Neural cell (in vitro differentiated cells): Measurements from ENCODE around the gene STPG4. TPM values are rescaled to one million over a fixed set of nuclear protein-coding genes. Genes with fewer than 3 reads are reported as not detected.

ENCODE experiments used
- H2AFZ ChIP-seq: fragments of 200-600, 300-800 bp; sonication (generic), shearing (Covaris generic); 2 replicates; pipeline ENCODE4 v1.6.0; 2014; ENCODE audit warnings: low read depth, mild to moderate bottlenecking, antibody characterized with exemption, low read length, moderate library complexity
- H3F3A ChIP-seq: fragments of 200-600 bp; shearing (Covaris generic); 2 replicates; pipeline ENCODE4 v1.6.1; 2016; ENCODE audit warnings: mild to moderate bottlenecking, moderate library complexity, mixed read lengths, antibody characterized with exemption, low read length; ENCODE audit not compliant: insufficient read depth, poor library complexity, severe bottlenecking
- H3K27ac ChIP-seq: fragments of 200-600, 300-800 bp; sonication (generic), shearing (Covaris generic); 2 replicates; pipeline ENCODE4 v1.5.1; 2014; ENCODE audit warnings: mild to moderate bottlenecking, low read length, moderate library complexity
- H3K27me3 ChIP-seq: fragments of 300-800, 200-600 bp; sonication (generic), shearing (Covaris generic); 2 replicates; pipeline ENCODE4 v1.6.0; 2014; ENCODE audit warnings: mild to moderate bottlenecking, low read depth, low read length, moderate library complexity; ENCODE audit not compliant: insufficient read depth
- H3K36me3 ChIP-seq: fragments of 300-800, 200-600 bp; sonication (generic), shearing (Covaris generic); 2 replicates; pipeline ENCODE4 v1.5.1; 2014; ENCODE audit warnings: mild to moderate bottlenecking, antibody characterized with exemption, low read length, moderate library complexity; ENCODE audit not compliant: insufficient read depth
- H3K4me2 ChIP-seq: fragments of 300-800, 200-600 bp; sonication (generic), shearing (Covaris generic); 2 replicates; pipeline ENCODE4 v1.6.0; 2014; ENCODE audit warnings: mild to moderate bottlenecking, low read length
- H3K4me3 ChIP-seq: fragments of 300-800, 200-600 bp; sonication (generic), shearing (Covaris generic); 2 replicates; pipeline ENCODE4 v1.5.1; 2014; ENCODE audit warnings: mild to moderate bottlenecking, low read length, moderate library complexity
- H3K79me2 ChIP-seq: fragments of 200-600 bp; shearing (Covaris generic); replicated peaks from 2 replicates; pipeline ENCODE4 v1.6.0; 2014; ENCODE audit warnings: mild to moderate bottlenecking, low read length, moderate library complexity; ENCODE audit not compliant: insufficient read depth
- H3K9ac ChIP-seq: fragments of 300-800, 200-600 bp; sonication (generic), shearing (Covaris generic); 2 replicates; pipeline ENCODE4 v1.6.1; 2016; ENCODE audit warnings: mild to moderate bottlenecking, low read length, mixed read lengths
- H3K9me2 ChIP-seq: fragments of 200-600 bp; shearing (Covaris generic); 2 replicates; pipeline ENCODE4 v1.6.1; 2016; ENCODE audit warnings: mild to moderate bottlenecking, low read length, mixed read lengths; ENCODE audit not compliant: insufficient read depth
- H3K9me3 ChIP-seq: fragments of 200-600, 300-800 bp; sonication (generic), shearing (Covaris generic); 2 replicates; pipeline ENCODE4 v1.6.1; 2016; ENCODE audit warnings: mild to moderate bottlenecking, mixed run types, low read length, moderate library complexity, mixed read lengths
- H4K20me1 ChIP-seq: fragments of 200-600 bp; shearing (Covaris generic); 2 replicates; pipeline ENCODE4 v1.6.1; 2016; ENCODE audit warnings: mild to moderate bottlenecking, mixed run types; ENCODE audit not compliant: insufficient read depth
- CTCF ChIP-seq: fragments of 450-650 bp; IDR thresholded peaks from 2 replicates; pipeline ENCODE4 v1.5.1; 2014; ENCODE audit warnings: antibody characterized with exemption, mild to moderate bottlenecking, moderate library complexity; ENCODE audit not compliant: poor library complexity, severe bottlenecking
- EP300 ChIP-seq: fragments of 450-650 bp; conservative IDR thresholded peaks from 2 replicates; pipeline ENCODE4 v1.6.1; 2014; ENCODE audit warnings: antibody characterized with exemption, mild to moderate bottlenecking, moderate library complexity; ENCODE audit not compliant: poor library complexity, severe bottlenecking
- EZH2 ChIP-seq: fragments of 200-600, 300-800 bp; shearing (Covaris generic), sonication (generic); IDR thresholded peaks from 2 replicates; pipeline ENCODE4 v1.6.1; 2014; ENCODE audit warnings: antibody characterized with exemption, low read length, borderline replicate concordance, mild to moderate bottlenecking; ENCODE audit not compliant: insufficient read depth, poor library complexity, severe bottlenecking
- MXI1 ChIP-seq: fragments of 450-650 bp; conservative IDR thresholded peaks from 2 replicates; pipeline ENCODE4 v1.6.1; 2014; ENCODE audit warnings: antibody characterized with exemption, mild to moderate bottlenecking; ENCODE audit not compliant: poor library complexity, severe bottlenecking
- POLR2AphosphoS5 ChIP-seq: IDR thresholded peaks from 2 replicates; pipeline ENCODE4 v1.6.1; 2012
- RAD21 ChIP-seq: fragments of 450-650 bp; conservative IDR thresholded peaks from 2 replicates; pipeline ENCODE4 v1.6.1; 2014; ENCODE audit warnings: antibody characterized with exemption, mild to moderate bottlenecking, moderate library complexity
- REST ChIP-seq: IDR thresholded peaks from 2 replicates; pipeline ENCODE4 v1.6.1; 2012; ENCODE audit warnings: borderline replicate concordance
- SMC3 ChIP-seq: fragments of 450-650 bp; conservative IDR thresholded peaks from 2 replicates; pipeline ENCODE4 v1.6.1; 2014; ENCODE audit warnings: antibody characterized with exemption, mild to moderate bottlenecking, moderate library complexity; ENCODE audit not compliant: poor library complexity
- TAF1 ChIP-seq: IDR thresholded peaks from 2 replicates; pipeline ENCODE4 v1.6.1; 2012; ENCODE audit warnings: low read depth
- polyA plus RNA-seq: library from polyadenylated mRNA; depleted of rRNA; stranded (reverse); fragments of >200 nt; gene quantifications from 2 replicates; pipeline ENCODE4 v1.2.3, GENCODE V29; 2014

The STPG4 gene
- polyA plus RNA-seq, 1 donor from 2014 or later = not detected

DNA sequence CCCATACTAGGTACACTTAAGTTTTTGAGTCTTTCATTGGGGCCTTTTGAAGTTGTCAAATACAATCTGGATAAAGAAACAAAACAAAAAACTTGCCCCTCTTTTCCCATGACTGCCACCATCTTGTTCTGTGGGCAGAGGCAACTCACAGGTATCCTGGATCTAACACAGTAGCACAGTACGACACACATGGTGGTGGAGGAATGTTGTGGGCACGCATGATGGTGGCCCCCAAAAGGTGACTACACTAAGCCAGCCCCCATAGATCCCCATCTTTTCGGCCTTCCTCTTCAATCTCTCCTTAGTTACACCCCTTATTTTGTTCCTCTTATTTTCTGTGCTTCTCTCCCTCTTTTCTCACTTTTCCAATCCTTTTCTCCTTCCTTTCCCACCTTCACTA is 4.5 kb upstream of the STPG4 start:
- H3K4me3 ChIP-seq = no peak overlapping the region
- H3K36me3 ChIP-seq = no peaks in the 10 kb centered on the region
- H3K79me2 ChIP-seq = peaks cover 28% of the 10 kb centered on the region
- H3K9me2 ChIP-seq = no peaks in the 10 kb centered on the region
- no peaks in the 10 kb centered on the region for H3K27me3 ChIP-seq
- peaks cover 3% of the 10 kb centered on the region for H4K20me1 ChIP-seq
- no peak overlapping the region for H3K9ac ChIP-seq
- H3F3A ChIP-seq = no peaks in the 10 kb centered on the region
- H3K27ac ChIP-seq = no peak overlapping the region
- no peak overlapping the region for H3K4me2 ChIP-seq
- no peak overlapping the region for H2AFZ ChIP-seq
- H3K9me3 ChIP-seq = no peaks in the 10 kb centered on the region
- TF ChIP-seq POLR2AphosphoS5 (no peak), EP300 (no peak), RAD21 (no peak), MXI1 (no peak), SMC3 (no peak), EZH2 (no peak), REST (no peak)

GRCh38 chr2:47158576-47158975 is 3.5 kb upstream of the STPG4 start:
- H3K27me3 ChIP-seq = no peaks in the 10 kb centered on the region
- H3K36me3 ChIP-seq = no peaks in the 10 kb centered on the region
- H3K27ac ChIP-seq = no peak overlapping the region
- H3K9ac ChIP-seq = no peak overlapping the region
- H3F3A ChIP-seq = no peaks in the 10 kb centered on the region
- peaks cover 21% of the 10 kb centered on the region for H3K79me2 ChIP-seq
- H2AFZ ChIP-seq = no peak overlapping the region
- TF ChIP-seq POLR2AphosphoS5 (no peak), EP300 (no peak), EZH2 (no peak), RAD21 (no peak), MXI1 (no peak), REST (no peak), TAF1 (no peak), CTCF (no peak), SMC3 (no peak)
- no peak overlapping the region for H3K4me3 ChIP-seq
- H3K9me3 ChIP-seq = no peaks in the 10 kb centered on the region
- H4K20me1 ChIP-seq = peaks cover 3% of the 10 kb centered on the region
- H3K9me2 ChIP-seq = no peaks in the 10 kb centered on the region
- H3K4me2 ChIP-seq = no peak overlapping the region
